GM12874 (cell line): ENCODE measurements around the gene CCDC88C.
A peak's percentile ranks its signal among the peaks of the same experiment; 100 is the strongest.

ENCODE experiments used
- TF ChIP-seq, protein P1 (sequence below): IDR thresholded peaks from 2 replicates; pipeline ENCODE4 v1.5.1; 2011; ENCODE audit warnings: low read depth, mild to moderate bottlenecking, control low read depth, low read length, moderate library complexity; ENCODE audit not compliant: insufficient read depth

The CCDC88C gene

GRCh38 chr14:91420686-91421085 lies 3.1 kb upstream of the CCDC88C start:
- TF ChIP-seq, protein P1, sequence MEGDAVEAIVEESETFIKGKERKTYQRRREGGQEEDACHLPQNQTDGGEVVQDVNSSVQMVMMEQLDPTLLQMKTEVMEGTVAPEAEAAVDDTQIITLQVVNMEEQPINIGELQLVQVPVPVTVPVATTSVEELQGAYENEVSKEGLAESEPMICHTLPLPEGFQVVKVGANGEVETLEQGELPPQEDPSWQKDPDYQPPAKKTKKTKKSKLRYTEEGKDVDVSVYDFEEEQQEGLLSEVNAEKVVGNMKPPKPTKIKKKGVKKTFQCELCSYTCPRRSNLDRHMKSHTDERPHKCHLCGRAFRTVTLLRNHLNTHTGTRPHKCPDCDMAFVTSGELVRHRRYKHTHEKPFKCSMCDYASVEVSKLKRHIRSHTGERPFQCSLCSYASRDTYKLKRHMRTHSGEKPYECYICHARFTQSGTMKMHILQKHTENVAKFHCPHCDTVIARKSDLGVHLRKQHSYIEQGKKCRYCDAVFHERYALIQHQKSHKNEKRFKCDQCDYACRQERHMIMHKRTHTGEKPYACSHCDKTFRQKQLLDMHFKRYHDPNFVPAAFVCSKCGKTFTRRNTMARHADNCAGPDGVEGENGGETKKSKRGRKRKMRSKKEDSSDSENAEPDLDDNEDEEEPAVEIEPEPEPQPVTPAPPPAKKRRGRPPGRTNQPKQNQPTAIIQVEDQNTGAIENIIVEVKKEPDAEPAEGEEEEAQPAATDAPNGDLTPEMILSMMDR: no peak

DNA sequence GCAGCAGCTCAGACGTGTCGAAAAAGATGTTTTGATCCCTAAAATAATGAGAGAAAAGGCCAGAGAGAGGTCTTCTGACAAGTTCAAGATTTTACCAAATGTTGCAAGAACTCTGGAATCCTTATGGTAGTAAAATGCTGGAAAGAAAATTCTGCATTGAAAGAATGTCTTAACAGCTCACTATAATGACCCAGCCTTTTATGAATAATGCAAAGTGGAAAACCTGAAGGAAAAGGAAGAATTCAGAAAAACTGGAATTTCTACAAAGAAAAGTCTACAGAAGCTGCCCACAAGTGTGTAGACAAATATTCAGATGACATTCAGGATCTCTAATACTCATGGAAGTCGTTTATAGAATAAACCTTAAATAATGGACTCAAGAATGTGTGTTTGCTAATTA lies 1.8 kb upstream of the CCDC88C start:
- TF ChIP-seq, protein P1: no peak

- TF ChIP-seq, protein P1: no peak
These were observed 1.4 kb upstream of the CCDC88C start for GRCh38 chr14:91419044-91419397.

DNA sequence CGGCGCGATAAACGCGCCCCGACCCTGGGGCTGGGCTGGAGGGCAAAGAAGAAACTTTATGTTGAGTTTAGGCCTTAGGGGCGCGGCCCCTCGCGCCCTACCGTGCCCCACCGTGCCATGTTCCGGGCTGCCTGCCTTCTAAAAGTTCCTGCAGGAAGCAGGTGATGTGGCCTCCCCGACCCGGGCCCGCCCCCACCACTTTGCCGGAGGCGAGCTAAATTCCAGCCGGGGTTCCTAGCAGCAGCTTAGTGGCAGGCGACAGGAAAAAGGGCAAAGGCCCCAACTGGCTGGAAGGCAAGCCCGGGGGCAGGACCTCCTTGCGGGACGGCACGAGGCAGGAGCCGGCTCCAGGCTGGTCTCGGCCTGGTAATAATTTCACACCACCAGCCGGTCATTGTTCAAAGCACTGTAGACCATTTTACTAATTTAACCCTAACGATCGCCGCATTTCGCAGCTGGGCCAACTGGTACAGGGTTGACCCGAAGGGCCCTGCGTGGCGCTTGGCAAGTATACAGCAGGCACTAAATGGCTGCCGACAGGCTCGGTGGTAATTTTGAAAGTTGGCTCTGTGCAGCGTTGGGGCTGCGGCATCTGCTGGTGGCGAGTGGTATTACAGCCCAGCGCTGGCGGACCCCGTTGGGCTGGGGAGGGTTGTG lies 895 bp upstream of the CCDC88C start:
- TF ChIP-seq, protein P1: peak; percentile 98

DNA sequence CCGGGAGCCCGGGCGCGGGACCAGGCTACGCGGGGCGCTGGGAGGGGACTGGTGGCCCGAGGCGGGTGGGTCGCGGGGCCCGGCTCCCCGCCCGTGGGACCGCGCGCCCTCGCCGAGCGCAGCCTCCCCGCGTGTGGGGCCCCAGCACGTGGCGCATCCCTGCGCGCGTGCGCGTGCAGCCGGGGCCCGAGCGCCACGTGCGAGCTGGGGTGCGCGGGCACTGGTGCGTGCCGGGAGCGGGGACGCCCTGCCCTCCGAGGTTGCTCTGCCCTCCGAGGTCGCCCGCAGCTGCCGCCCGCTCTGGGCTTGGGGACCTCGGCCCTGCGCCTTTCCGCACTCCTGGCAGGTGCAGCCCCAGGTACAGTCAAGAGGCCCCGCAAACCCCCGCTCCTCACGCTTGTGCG lies 365 bp upstream of the CCDC88C start:
- TF ChIP-seq, protein P1: no peak

- TF ChIP-seq, protein P1: no peak
These were observed 888 bp downstream of the CCDC88C start for GRCh38 chr14:91416744-91417119.

GRCh38 chr14:91415794-91416743 lies 1.6 kb downstream of the CCDC88C start:
- TF ChIP-seq, protein P1: no peak
